Upper lobe of left lung (tissue), 4 donors: ENCODE results near the gene SERPINE1.

Experiments
- CTCF ChIP-seq, 6 experiments: fragments of 450-650 bp in 4 of 6; fragments of 200-600 bp in 2 of 6; sonication (generic) in 2 of 6; IDR thresholded peaks; one replicate each; pipeline ENCODE4 v1.5.1; 2016 to 2019; ENCODE audit warnings: antibody characterized with exemption in 6 of 6
- EP300 ChIP-seq, 4 donors: sonication (generic); formaldehyde crosslinking; IDR thresholded peaks; one replicate each; pipeline ENCODE4 v1.5.1; 2017; ENCODE audit warnings: antibody characterized with exemption in 4 of 4, control low read depth in 2 of 4
- POLR2A ChIP-seq, 4 donors: fragments of 450-650 bp; IDR thresholded peaks; one replicate each; pipeline ENCODE4 v1.5.1; 2016 to 2017; ENCODE audit warnings: antibody characterized with exemption in 4 of 4, mild to moderate bottlenecking in 2 of 4

GRCh38 chr7:101099969-101100781 lies 26.7 kb upstream of the SERPINE1 start:
- TF ChIP-seq CTCF (IDR thresholded peaks at IDR 0.05) (no peak), POLR2A (IDR thresholded peaks at IDR 0.05) (peak in 2 of 4 donors; percentile 16 to 21), EP300 (IDR thresholded peaks at IDR 0.05) (peak in 2 of 4 donors; percentile 64 to 91)
